Upper lobe of right lung (tissue), 1 donor: ENCODE measurements around the gene FLOT2. TPM values are rescaled to one million over a fixed set of nuclear protein-coding genes. Genes with fewer than 3 reads are reported as not detected.
"Not testable (repeated sequence)": the region's sequence is repeated elsewhere in the genome, so short reads cannot be mapped to it uniquely, and the experiment has no call there.

ENCODE experiments used
- ATAC-seq: fragments of 200-7000 bp; cut with Tn5 transposase; one replicate; pipeline ENCODE4 v1.9.1; 2020; ENCODE audit warnings: mild to moderate bottlenecking, moderate library complexity
- DNase-seq: peaks from one replicate; pipeline ENCODE4 v3.0.0-alpha.2; 2020
- H3K27ac ChIP-seq: fragments of 200-600 bp; one replicate; pipeline ENCODE4 v1.8.0; 2022
- H3K27me3 ChIP-seq: fragments of 200-600 bp; one replicate; pipeline ENCODE4 v1.8.0; 2022; ENCODE audit warnings: mild to moderate bottlenecking
- H3K36me3 ChIP-seq: fragments of 200-600 bp; one replicate; pipeline ENCODE4 v1.8.0; 2022
- H3K4me1 ChIP-seq: fragments of 200-600 bp; one replicate; pipeline ENCODE4 v1.8.0; 2022
- H3K4me3 ChIP-seq: fragments of 200-600 bp; one replicate; pipeline ENCODE4 v1.8.0; 2022; ENCODE audit warnings: mild to moderate bottlenecking
- H3K9me3 ChIP-seq: fragments of 200-600 bp; one replicate; pipeline ENCODE4 v1.8.0; 2022
- intact Hi-C: fragments of 100-400 bp; cut with DNase I; formaldehyde crosslinking; loops from one replicate; pipeline ENCODE4 v1.11.0; 2022
- total RNA-seq: library from RNA; stranded (reverse); fragmentation: NEBNext Ultra II Directional; extraction: Animal tissue kit (Norgen Biotek cat#: 25700); gene quantifications from one replicate; pipeline ENCODE4 v1.2.1, GENCODE V29; 2021
- TF ChIP-seq, protein P1 (sequence below): fragments of 200-600 bp; IDR thresholded peaks from one replicate; pipeline ENCODE4 v1.8.0; 2022; ENCODE audit warnings: antibody characterized with exemption
- donor health status: DM: no; HTN: yes; CAD: no; lungs with severe emphysema.

The FLOT2 gene
- total RNA-seq, 1 donor from 2014 or later, result 157 TPM

GRCh38 chr17:28935744-28936460 lies 38.4 kb upstream of the FLOT2 start:
- Histone ChIP-seq H3K27ac (peak overlapping the region; percentile 9), H3K4me3 (no peak overlapping the region), H3K9me3 (no peaks in the 10 kb centered on the region), H3K36me3 (peaks cover 5% of the 10 kb centered on the region), H3K4me1 (peaks cover 59% of the 10 kb centered on the region), H3K27me3 (no peaks in the 10 kb centered on the region)
- DNase-seq (no peak), ATAC-seq (no peak)
- intact Hi-C loops, result no loop called here
- TF ChIP-seq, protein P1, sequence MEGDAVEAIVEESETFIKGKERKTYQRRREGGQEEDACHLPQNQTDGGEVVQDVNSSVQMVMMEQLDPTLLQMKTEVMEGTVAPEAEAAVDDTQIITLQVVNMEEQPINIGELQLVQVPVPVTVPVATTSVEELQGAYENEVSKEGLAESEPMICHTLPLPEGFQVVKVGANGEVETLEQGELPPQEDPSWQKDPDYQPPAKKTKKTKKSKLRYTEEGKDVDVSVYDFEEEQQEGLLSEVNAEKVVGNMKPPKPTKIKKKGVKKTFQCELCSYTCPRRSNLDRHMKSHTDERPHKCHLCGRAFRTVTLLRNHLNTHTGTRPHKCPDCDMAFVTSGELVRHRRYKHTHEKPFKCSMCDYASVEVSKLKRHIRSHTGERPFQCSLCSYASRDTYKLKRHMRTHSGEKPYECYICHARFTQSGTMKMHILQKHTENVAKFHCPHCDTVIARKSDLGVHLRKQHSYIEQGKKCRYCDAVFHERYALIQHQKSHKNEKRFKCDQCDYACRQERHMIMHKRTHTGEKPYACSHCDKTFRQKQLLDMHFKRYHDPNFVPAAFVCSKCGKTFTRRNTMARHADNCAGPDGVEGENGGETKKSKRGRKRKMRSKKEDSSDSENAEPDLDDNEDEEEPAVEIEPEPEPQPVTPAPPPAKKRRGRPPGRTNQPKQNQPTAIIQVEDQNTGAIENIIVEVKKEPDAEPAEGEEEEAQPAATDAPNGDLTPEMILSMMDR, result no peak

- H3K36me3 ChIP-seq, DNase-seq, ATAC-seq, H3K9me3 ChIP-seq, H3K27ac ChIP-seq, H3K27me3 ChIP-seq, intact Hi-C loops, H3K4me3 ChIP-seq: not testable (repeated sequence)
- peaks cover 53% of the 10 kb centered on the region for H3K4me1 ChIP-seq
Observed at GRCh38 chr17:28934508-28934907, 37.0 kb upstream of the FLOT2 start.

GRCh38 chr17:28929787-28930186 lies 32.3 kb upstream of the FLOT2 start:
- intact Hi-C loops, result no loop called here
- Histone ChIP-seq H3K36me3 (peaks cover 23% of the 10 kb centered on the region), H3K9me3 (no peaks in the 10 kb centered on the region), H3K4me1 (peaks cover 27% of the 10 kb centered on the region), H3K4me3 (no peak overlapping the region), H3K27me3 (no peaks in the 10 kb centered on the region), H3K27ac (no peak overlapping the region)
- ATAC-seq (no peak), DNase-seq (no peak)
- TF ChIP-seq, protein P1, result no peak

- Histone ChIP-seq H3K4me1 (peaks cover 27% of the 10 kb centered on the region), H3K9me3 (no peaks in the 10 kb centered on the region), H3K27me3 (no peaks in the 10 kb centered on the region), H3K27ac (no peak overlapping the region), H3K36me3 (peaks cover 36% of the 10 kb centered on the region), H3K4me3 (no peak overlapping the region)
- TF ChIP-seq, protein P1, result no peak
- DNase-seq, result no peak
- ATAC-seq, result no peak
- intact Hi-C loops, result no loop called here
Observed at GRCh38 chr17:28928061-28928460, 30.5 kb upstream of the FLOT2 start.

DNA sequence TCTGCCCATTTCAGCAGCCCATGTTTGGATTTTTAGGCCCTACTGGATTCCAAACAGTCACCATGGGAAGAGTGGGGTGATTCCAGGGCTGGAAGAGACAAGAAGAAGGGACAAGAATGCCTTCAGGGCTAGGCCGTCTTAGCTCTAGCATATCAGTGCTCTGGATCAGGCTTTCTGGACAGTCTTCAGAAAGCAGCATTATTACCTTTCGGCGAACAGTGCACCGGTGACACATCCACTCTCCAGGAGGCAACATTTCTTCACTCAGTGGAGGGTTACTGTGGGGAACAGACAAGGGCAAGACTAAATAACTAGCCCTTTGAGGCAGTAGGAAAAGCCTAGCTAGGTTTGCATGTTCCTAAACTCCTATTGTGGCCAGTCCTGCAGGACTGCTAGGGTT lies 29.3 kb upstream of the FLOT2 start:
- ATAC-seq (no peak), DNase-seq (no peak)
- H3K4me3 ChIP-seq, result no peak overlapping the region
- H3K27me3 ChIP-seq, result no peaks in the 10 kb centered on the region
- H3K4me1 ChIP-seq, result peaks cover 27% of the 10 kb centered on the region
- TF ChIP-seq, protein P1, result no peak
- H3K9me3 ChIP-seq, result no peaks in the 10 kb centered on the region
- intact Hi-C loops, result no loop called here
- peaks cover 43% of the 10 kb centered on the region for H3K36me3 ChIP-seq
- peak overlapping the region; percentile 67 for H3K27ac ChIP-seq

- Histone ChIP-seq H3K36me3 (peaks cover 48% of the 10 kb centered on the region), H3K27ac (peak overlapping the region; percentile 67), H3K4me3 (no peak overlapping the region), H3K27me3 (no peaks in the 10 kb centered on the region), H3K9me3 (no peaks in the 10 kb centered on the region), H3K4me1 (peaks cover 27% of the 10 kb centered on the region)
- TF ChIP-seq, protein P1, result no peak
- ATAC-seq (no peak), DNase-seq (no peak)
- intact Hi-C loops, result no loop called here
Observed at GRCh38 chr17:28926366-28926765, 28.8 kb upstream of the FLOT2 start.
